HCT116 (cell line): ENCODE results near the gene SNRNP40. TPM values are rescaled to one million over a fixed set of nuclear protein-coding genes. Genes with fewer than 3 reads are reported as not detected.

Source experiments
- ATAC-seq: fragments of 200-7000 bp; cut with Tn5 transposase; 2 replicates; pipeline ENCODE4 v1.9.1; 2020; ENCODE audit warnings: mild to moderate bottlenecking, moderate library complexity
- BruUV-seq: library from RNA; stranded (reverse); fragments of 400-500 nt; replicated peaks from 2 replicates; lab custom pipeline; 2021; lab: Mats Ljungman, UMichigan
- CTCF ChIA-PET: fragments of 300-600 bp; sonication (Branson Sonifier 250); formaldehyde crosslinking; loops from one replicate; lab custom pipeline; 2021; ENCODE audit warnings: antibody characterized with exemption; lab: Charles Lee
- POLR2A ChIA-PET: fragments of 300-600, 350-600 bp; sonication (Branson Sonifier 250); formaldehyde crosslinking; loops from one replicate; lab custom pipeline; 2021; ENCODE audit warnings: antibody characterized with exemption; lab: Charles Lee
- RAD21 ChIA-PET, 2 experiments: fragments of 300-600 bp; sonication (Branson Sonifier 250); formaldehyde crosslinking; loops; one replicate each; lab custom pipeline; 2023; ENCODE audit warnings: low total read pairs in 2 of 2; ENCODE audit not compliant: uncharacterized antibody in 2 of 2, unreplicated experiment in 2 of 2, low non-redundant PET in 1 of 2; lab: Charles Lee
- DNase-seq: peaks from one replicate; pipeline ENCODE4 v3.0.0-alpha.2; 2010; ENCODE audit warnings: low read depth, low spot score
- H2AFZ ChIP-seq: fragments of 200-600 bp; shearing (Covaris generic), sonication (generic); 2 replicates; pipeline ENCODE4 v1.6.1; 2017; ENCODE audit warnings: low read depth, mixed run types, mixed read lengths, antibody characterized with exemption, low read length; ENCODE audit not compliant: poor library complexity, severe bottlenecking
- H3K27ac ChIP-seq: 2 replicates; pipeline ENCODE4 v1.5.1; 2012; ENCODE audit warnings: low read depth, low read length
- H3K27me3 ChIP-seq: fragments of 200-600 bp; sonication (generic); 2 replicates; pipeline ENCODE4 v1.6.1; 2016; ENCODE audit warnings: mixed run types, low read length, mixed read lengths; ENCODE audit not compliant: insufficient read depth
- H3K36me3 ChIP-seq, 2 experiments: fragments of 200-500 bp in 1 of 2; fragments of 200-600 bp in 1 of 2; sonication (Bioruptor generic) in 1 of 2; sonication (generic) in 1 of 2; 2 replicates each; pipeline versions ENCODE4 v1.5.1 to v1.6.1; 2014 to 2016; ENCODE audit warnings: low read length in 2 of 2, inconsistent platforms in 1 of 2, mixed read lengths in 1 of 2, mixed run types in 1 of 2; ENCODE audit not compliant: insufficient read depth in 2 of 2, control insufficient read depth in 1 of 2
- H3K4me1 ChIP-seq, 2 experiments: fragments of 200-600 bp in 1 of 2; sonication (generic) in 1 of 2; 2 replicates each; pipeline versions ENCODE4 v1.5.1 to v1.6.1; 2012 to 2017; ENCODE audit warnings: low read length in 2 of 2, inconsistent platforms in 1 of 2, mild to moderate bottlenecking in 1 of 2, mixed read lengths in 1 of 2, mixed run types in 1 of 2, moderate library complexity in 1 of 2; ENCODE audit not compliant: insufficient read depth in 2 of 2, control insufficient read depth in 1 of 2
- H3K4me2 ChIP-seq: fragments of 200-600 bp; sonication (generic); 2 replicates; pipeline ENCODE4 v1.6.1; 2017; ENCODE audit warnings: mixed run types, low read length, mixed read lengths
- H3K4me3 ChIP-seq, 2 experiments: fragments of 200-600 bp in 1 of 2; sonication (generic) in 1 of 2; replicated peaks in 1 of 2; 2 replicates each; pipeline ENCODE4 v1.5.1; 2011 to 2016; ENCODE audit warnings: low read length in 2 of 2, control low read depth in 1 of 2, low read depth in 1 of 2, mild to moderate bottlenecking in 1 of 2, mixed read lengths in 1 of 2, mixed run types in 1 of 2
- H3K79me2 ChIP-seq: fragments of 200-600 bp; sonication (generic); 2 replicates; pipeline ENCODE4 v1.6.1; 2017; ENCODE audit warnings: mild to moderate bottlenecking, mixed run types, low read length, moderate library complexity, mixed read lengths; ENCODE audit not compliant: insufficient read depth
- H3K9ac ChIP-seq: fragments of 200-600 bp; sonication (generic); 2 replicates; pipeline ENCODE4 v1.6.1; 2016; ENCODE audit warnings: low read length, mixed read lengths
- H3K9me2 ChIP-seq: fragments of 200-600 bp; sonication (generic), shearing (Covaris generic); 2 replicates; pipeline ENCODE4 v1.6.1; 2017; ENCODE audit warnings: mixed run types, mild to moderate bottlenecking, moderate library complexity; ENCODE audit not compliant: insufficient read depth
- H3K9me3 ChIP-seq, 2 experiments: fragments of 200-500 bp in 1 of 2; fragments of 200-600 bp in 1 of 2; sonication (Bioruptor generic) in 1 of 2; sonication (generic) in 1 of 2; 2 replicates each; pipeline ENCODE4 v1.6.1; 2014 to 2017; ENCODE audit warnings: low read length in 2 of 2, mixed read lengths in 2 of 2, inconsistent platforms in 1 of 2, low read depth in 1 of 2, mild to moderate bottlenecking in 1 of 2, mixed run types in 1 of 2, moderate library complexity in 1 of 2; ENCODE audit not compliant: control insufficient read depth in 1 of 2, insufficient read depth in 1 of 2
- H4K20me1 ChIP-seq: fragments of 200-600 bp; sonication (generic), shearing (Covaris generic); 2 replicates; pipeline ENCODE4 v1.6.1; 2017; ENCODE audit warnings: mixed run types, mild to moderate bottlenecking, moderate library complexity; ENCODE audit not compliant: insufficient read depth
- CBX3 ChIP-seq: IDR thresholded peaks from 2 replicates; pipeline ENCODE4 v1.6.1; 2012; ENCODE audit warnings: low read depth
- CEBPB ChIP-seq: IDR thresholded peaks from 2 replicates; pipeline ENCODE4 v1.6.1; 2012; ENCODE audit warnings: low read depth
- CTCF ChIP-seq, 3 experiments: fragments of 200-600 bp in 1 of 3; sonication (generic) in 1 of 3; IDR thresholded peaks in 2 of 3; conservative IDR thresholded peaks in 1 of 3; 2 replicates each; pipeline ENCODE4 v1.5.1; 2012 to 2017; ENCODE audit warnings: low read depth in 2 of 3, low read length in 2 of 3, antibody characterized with exemption in 1 of 3, borderline replicate concordance in 1 of 3, control low read depth in 1 of 3, mild to moderate bottlenecking in 1 of 3, mixed read lengths in 1 of 3, mixed run types in 1 of 3, moderate library complexity in 1 of 3; ENCODE audit not compliant: insufficient read depth in 1 of 3
- EGR1 ChIP-seq: IDR thresholded peaks from 2 replicates; pipeline ENCODE4 v1.6.1; 2012; ENCODE audit warnings: low read depth
- EZH2phosphoT487 ChIP-seq: fragments of 200-600 bp; IDR thresholded peaks from 2 replicates; pipeline ENCODE4 v1.6.1; 2018; ENCODE audit warnings: antibody characterized with exemption, borderline replicate concordance
- FOSL1 ChIP-seq: IDR thresholded peaks from 2 replicates; pipeline ENCODE4 v1.6.1; 2012; ENCODE audit warnings: low read depth
- JUND ChIP-seq: IDR thresholded peaks from 2 replicates; pipeline ENCODE4 v1.6.1; 2012
- POLR2A ChIP-seq: IDR thresholded peaks from 2 replicates; pipeline ENCODE4 v1.7.0; 2011; ENCODE audit warnings: borderline replicate concordance; ENCODE audit not compliant: insufficient read depth, insufficient read length; ENCODE audit errors: extremely low read depth
- POLR2AphosphoS5 ChIP-seq: IDR thresholded peaks from 2 replicates; pipeline ENCODE4 v1.6.1; 2011; ENCODE audit warnings: mild to moderate bottlenecking, low read depth, low read length, moderate library complexity
- RAD21 ChIP-seq: IDR thresholded peaks from 2 replicates; pipeline ENCODE4 v1.6.1; 2012; ENCODE audit warnings: low read depth, mild to moderate bottlenecking
- REST ChIP-seq: IDR thresholded peaks from 2 replicates; pipeline ENCODE4 v1.6.1; 2012; ENCODE audit warnings: low read depth
- SP1 ChIP-seq: IDR thresholded peaks from 2 replicates; pipeline ENCODE4 v1.6.1; 2012; ENCODE audit warnings: low read depth
- TCF7L2 ChIP-seq: IDR thresholded peaks from 2 replicates; pipeline ENCODE4 v1.7.0; 2011; ENCODE audit warnings: borderline replicate concordance, inconsistent platforms; ENCODE audit not compliant: insufficient read depth, insufficient read length; ENCODE audit errors: extremely low read depth
- YY1 ChIP-seq: IDR thresholded peaks from 2 replicates; pipeline ENCODE4 v1.6.1; 2011; ENCODE audit warnings: low read length, low read depth, moderate library complexity, mild to moderate bottlenecking; ENCODE audit not compliant: insufficient replicate concordance; ENCODE audit errors: extremely low read depth
- intact Hi-C: fragments of 100-400 bp; cut with micrococcal nuclease; formaldehyde crosslinking; loops from 2 replicates; pipeline ENCODE4 v1.10.0; 2022
- total RNA-seq: library from RNA; stranded (reverse); gene quantifications from one replicate; pipeline ENCODE4 v1.2.1, GENCODE V29; 2021; ENCODE audit not compliant: unreplicated experiment
- TF ChIP-seq, protein P1 (sequence below): IDR thresholded peaks from 2 replicates; pipeline ENCODE4 v1.6.1; 2012
- TF ChIP-seq, protein P2 (sequence below): IDR thresholded peaks from 2 replicates; pipeline ENCODE4 v1.6.1; 2012
- TF ChIP-seq, protein P3 (sequence below): IDR thresholded peaks from 2 replicates; pipeline ENCODE4 v1.6.1; 2011; ENCODE audit warnings: mild to moderate bottlenecking, low read length, moderate library complexity; ENCODE audit not compliant: insufficient replicate concordance; ENCODE audit errors: extremely low read depth

SNRNP40 gene
- total RNA-seq, 1 experiment from 2014 or later, result 91.8 TPM

- Histone ChIP-seq H3K9me2 (no peaks in the 10 kb centered on the region), H3K9me3 (no peaks in the 10 kb centered on the region), H2AFZ (no peak overlapping the region), H3K36me3 (no peaks in the 10 kb centered on the region)
- no TSS peak for BruUV-seq
- POLR2A ChIA-PET, result no interaction called here
- ATAC-seq, result no peak
- no peak for TF ChIP-seq REST
- no peak for TF ChIP-seq TCF7L2
- no peak for TF ChIP-seq EGR1
- TF ChIP-seq, protein P1, sequence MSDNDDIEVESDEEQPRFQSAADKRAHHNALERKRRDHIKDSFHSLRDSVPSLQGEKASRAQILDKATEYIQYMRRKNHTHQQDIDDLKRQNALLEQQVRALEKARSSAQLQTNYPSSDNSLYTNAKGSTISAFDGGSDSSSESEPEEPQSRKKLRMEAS, result no peak
- no peak for TF ChIP-seq JUND
- no peak for TF ChIP-seq SP1
- no peak for TF ChIP-seq CEBPB
- TF ChIP-seq CBX3, result no peak
- TF ChIP-seq, protein P2, sequence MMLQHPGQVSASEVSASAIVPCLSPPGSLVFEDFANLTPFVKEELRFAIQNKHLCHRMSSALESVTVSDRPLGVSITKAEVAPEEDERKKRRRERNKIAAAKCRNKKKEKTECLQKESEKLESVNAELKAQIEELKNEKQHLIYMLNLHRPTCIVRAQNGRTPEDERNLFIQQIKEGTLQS, result no peak
- TF ChIP-seq RAD21, result no peak
- no peak for TF ChIP-seq FOSL1
- TF ChIP-seq YY1, result no peak
- no peak for TF ChIP-seq EZH2phosphoT487
- TF ChIP-seq CTCF (IDR thresholded peaks at IDR 0.05 in 2 of 3, conservative IDR thresholded peaks at IDR 0.05 in 1 of 3; ENCODE audit: borderline replicate concordance in 1 of 3, insufficient read depth in 1 of 3, low read depth in 2 of 3, low read length in 2 of 3), result no peak
- no peak for TF ChIP-seq POLR2AphosphoS5
- TF ChIP-seq, protein P3, sequence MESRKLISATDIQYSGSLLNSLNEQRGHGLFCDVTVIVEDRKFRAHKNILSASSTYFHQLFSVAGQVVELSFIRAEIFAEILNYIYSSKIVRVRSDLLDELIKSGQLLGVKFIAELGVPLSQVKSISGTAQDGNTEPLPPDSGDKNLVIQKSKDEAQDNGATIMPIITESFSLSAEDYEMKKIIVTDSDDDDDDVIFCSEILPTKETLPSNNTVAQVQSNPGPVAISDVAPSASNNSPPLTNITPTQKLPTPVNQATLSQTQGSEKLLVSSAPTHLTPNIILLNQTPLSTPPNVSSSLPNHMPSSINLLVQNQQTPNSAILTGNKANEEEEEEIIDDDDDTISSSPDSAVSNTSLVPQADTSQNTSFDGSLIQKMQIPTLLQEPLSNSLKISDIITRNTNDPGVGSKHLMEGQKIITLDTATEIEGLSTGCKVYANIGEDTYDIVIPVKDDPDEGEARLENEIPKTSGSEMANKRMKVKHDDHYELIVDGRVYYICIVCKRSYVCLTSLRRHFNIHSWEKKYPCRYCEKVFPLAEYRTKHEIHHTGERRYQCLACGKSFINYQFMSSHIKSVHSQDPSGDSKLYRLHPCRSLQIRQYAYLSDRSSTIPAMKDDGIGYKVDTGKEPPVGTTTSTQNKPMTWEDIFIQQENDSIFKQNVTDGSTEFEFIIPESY, result no peak
- no peak for TF ChIP-seq POLR2A
- TF ChIP-seq, all 23 proteins: peak for 0
- Histone ChIP-seq H3K4me3 (no peak overlapping the region), H3K4me1 (no peaks in the 10 kb centered on the region; a peak in 1 of 4 replicates), H3K79me2 (no peaks in the 10 kb centered on the region), H3K4me2 (no peak overlapping the region), H3K27ac (no peak overlapping the region), H3K27me3 (no peaks in the 10 kb centered on the region), H4K20me1 (no peaks in the 10 kb centered on the region), H3K9ac (no peak overlapping the region)
- intact Hi-C loops, result no loop called here
- ChIA-PET RAD21 (no interaction called here), CTCF (no interaction called here)
- DNase-seq, result no peak
Measured at GRCh38 chr1:31215065-31215570, 81.5 kb downstream of the SNRNP40 start.
